BLaER1 treated with 17β-estradiol and CSF1 and Interleukin-3, amounts not matched to agents 10 nM and 100 nM (cell line): ENCODE data around the gene CHMP1A.

Experiments
- H3K27ac ChIP-seq, 11 experiments: shearing (Covaris generic); formaldehyde crosslinking; 2 replicates each; pipeline ENCODE4 v1.8.1; 2022
- H3K27me3 ChIP-seq, 11 experiments: shearing (Covaris generic); formaldehyde crosslinking; 2 replicates each; pipeline ENCODE4 v1.8.1; 2022
- H3K36me3 ChIP-seq, 11 experiments: shearing (Covaris generic); formaldehyde crosslinking; 2 replicates each; pipeline ENCODE4 v1.8.1; 2022
- H3K4me1 ChIP-seq, 10 experiments: shearing (Covaris generic); formaldehyde crosslinking; 2 replicates each; pipeline ENCODE4 v1.8.1; 2022
- H3K4me2 ChIP-seq, 11 experiments: shearing (Covaris generic); formaldehyde crosslinking; 2 replicates each; pipeline ENCODE4 v1.8.1; 2022
- H3K4me3 ChIP-seq, 10 experiments: shearing (Covaris generic); formaldehyde crosslinking; 2 replicates each; pipeline ENCODE4 v1.8.1; 2022
- H3K9ac ChIP-seq, 11 experiments: shearing (Covaris generic); formaldehyde crosslinking; 2 replicates each; pipeline ENCODE4 v1.8.1; 2022
- H3K9me3 ChIP-seq, 11 experiments: shearing (Covaris generic); formaldehyde crosslinking; replicated peaks in 1 of 11; 2 replicates each; pipeline ENCODE4 v1.8.1; 2022
- H4K20me1 ChIP-seq, 11 experiments: shearing (Covaris generic); formaldehyde crosslinking; 2 replicates each; pipeline ENCODE4 v1.8.1; 2022
- Cebpa-rat ChIP-seq, 11 experiments: shearing (Covaris generic); IDR thresholded peaks; 2 replicates each; pipeline ENCODE4 v1.8.1; 2022

CHMP1A gene

GRCh38 chr16:89633064-89633631 lies 24.4 kb downstream of the CHMP1A start:
- Histone ChIP-seq H3K9ac (no peak overlapping the region), H3K27me3 (peaks cover 0 to 13% (median 0%) of the 10 kb centered on the region in 11 experiments; a peak in 7 of 22 replicates), H3K4me2 (peak overlapping the region in 8 of 11 experiments; percentile 19 to 72 (median 54); a peak in 11 of 22 replicates), H3K4me3 (no peak overlapping the region), H4K20me1 (peaks cover 0 to 32% (median 4%) of the 10 kb centered on the region in 11 experiments; a peak in 7 of 22 replicates), H3K27ac (no peak overlapping the region), H3K36me3 (no peaks in the 10 kb centered on the region; a peak in 3 of 22 replicates), H3K4me1 (peaks cover 8 to 52% (median 35%) of the 10 kb centered on the region in 10 experiments; a peak in 19 of 20 replicates), H3K9me3 (peaks cover 4 to 27% (median 9%) of the 10 kb centered on the region in 11 experiments; a peak in 17 of 22 replicates)
- TF ChIP-seq Cebpa-rat (IDR thresholded peaks at IDR 0.05), result no peak

GRCh38 chr16:89629827-89630610 lies 27.5 kb downstream of the CHMP1A start:
- no peak overlapping the region for H3K4me3 ChIP-seq
- no peak overlapping the region for H3K27ac ChIP-seq
- H3K4me2 ChIP-seq, result peak overlapping the region in 3 of 11 experiments; percentile 10 to 26 (median 15); a peak in 3 of 22 replicates
- TF ChIP-seq Cebpa-rat (IDR thresholded peaks at IDR 0.05), result no peak
- H4K20me1 ChIP-seq, result peaks cover 0 to 14% (median 0%) of the 10 kb centered on the region in 11 experiments; a peak in 2 of 22 replicates
- peaks cover 0 to 21% (median 10%) of the 10 kb centered on the region in 10 experiments; a peak in 14 of 20 replicates for H3K4me1 ChIP-seq
- peaks cover 0 to 4% (median 0%) of the 10 kb centered on the region in 11 experiments; a peak in 3 of 22 replicates for H3K27me3 ChIP-seq
- H3K9me3 ChIP-seq, result peaks cover 4 to 21% (median 9%) of the 10 kb centered on the region in 11 experiments; a peak in 17 of 22 replicates
- H3K36me3 ChIP-seq, result peaks cover 0 to 6% (median 0%) of the 10 kb centered on the region in 11 experiments; a peak in 2 of 22 replicates
- H3K9ac ChIP-seq, result no peak overlapping the region

GRCh38 chr16:89624777-89625761 lies 32.4 kb downstream of the CHMP1A start:
- Histone ChIP-seq H3K36me3 (peaks cover 0 to 6% (median 0%) of the 10 kb centered on the region in 11 experiments; a peak in 3 of 22 replicates), H3K4me2 (no peak overlapping the region), H3K4me3 (no peak overlapping the region), H3K9ac (no peak overlapping the region), H3K4me1 (peaks cover 7 to 44% (median 23%) of the 10 kb centered on the region in 10 experiments), H3K9me3 (peaks cover 0 to 6% (median 0%) of the 10 kb centered on the region in 11 experiments; a peak in 6 of 22 replicates), H3K27me3 (peaks cover 0 to 8% (median 0%) of the 10 kb centered on the region in 11 experiments; a peak in 3 of 22 replicates), H3K27ac (no peak overlapping the region), H4K20me1 (peaks cover 0 to 20% (median 0%) of the 10 kb centered on the region in 11 experiments; a peak in 4 of 22 replicates)
- TF ChIP-seq Cebpa-rat (IDR thresholded peaks at IDR 0.05), result no peak

GRCh38 chr16:89623511-89624261 lies 33.8 kb downstream of the CHMP1A start:
- peaks cover 0 to 6% (median 0%) of the 10 kb centered on the region in 11 experiments; a peak in 3 of 22 replicates for H3K36me3 ChIP-seq
- no peak overlapping the region for H3K9ac ChIP-seq
- H3K27ac ChIP-seq, result no peak overlapping the region
- H3K27me3 ChIP-seq, result peaks cover 0 to 9% (median 0%) of the 10 kb centered on the region in 11 experiments; a peak in 3 of 22 replicates
- no peak for TF ChIP-seq Cebpa-rat (IDR thresholded peaks at IDR 0.05)
- H3K4me3 ChIP-seq, result no peak overlapping the region
- H3K9me3 ChIP-seq, result no peaks in the 10 kb centered on the region
- peak overlapping the region in 3 of 11 experiments; percentile 7 to 31 (median 21); a peak in 2 of 22 replicates for H3K4me2 ChIP-seq
- H3K4me1 ChIP-seq, result peaks cover 9 to 44% (median 27%) of the 10 kb centered on the region in 10 experiments
- H4K20me1 ChIP-seq, result peaks cover 0 to 21% (median 0%) of the 10 kb centered on the region in 11 experiments; a peak in 4 of 22 replicates

- Histone ChIP-seq H3K4me1 (peaks cover 15 to 62% (median 45%) of the 10 kb centered on the region in 10 experiments), H3K4me2 (peak overlapping the region in 6 of 11 experiments; percentile 69 to 88 (median 84); a peak in 10 of 22 replicates)
- no peak for TF ChIP-seq Cebpa-rat (IDR thresholded peaks at IDR 0.05)
Observed at GRCh38 chr16:89621698-89622409, 35.7 kb downstream of the CHMP1A start.

GRCh38 chr16:89621136-89621697 lies 36.3 kb downstream of the CHMP1A start:
- peaks cover 20 to 68% (median 51%) of the 10 kb centered on the region in 10 experiments for H3K4me1 ChIP-seq
- H3K9ac ChIP-seq, result peak overlapping the region in 6 of 11 experiments; percentile 2 to 54 (median 46); a peak in 9 of 22 replicates
- H3K4me3 ChIP-seq, result no peak overlapping the region
- peaks cover 0 to 17% (median 0%) of the 10 kb centered on the region in 11 experiments; a peak in 5 of 22 replicates for H3K27me3 ChIP-seq
- H4K20me1 ChIP-seq, result peaks cover 0 to 30% (median 0%) of the 10 kb centered on the region in 11 experiments; a peak in 5 of 22 replicates
- H3K9me3 ChIP-seq, result no peaks in the 10 kb centered on the region
- no peak for TF ChIP-seq Cebpa-rat (IDR thresholded peaks at IDR 0.05)
- peak overlapping the region in 3 of 11 experiments; percentile 44 to 60 (median 48); a peak in 2 of 22 replicates for H3K27ac ChIP-seq
- peaks cover 0 to 6% (median 0%) of the 10 kb centered on the region in 11 experiments; a peak in 3 of 22 replicates for H3K36me3 ChIP-seq
- peak overlapping the region in 9 of 11 experiments; percentile 67 to 88 (median 73); a peak in 18 of 22 replicates for H3K4me2 ChIP-seq

More at GRCh38 chr16:89621698-89622409, 35.7 kb downstream of the CHMP1A start:
- H3K4me3 ChIP-seq, result no peak overlapping the region
- peaks cover 0 to 6% (median 0%) of the 10 kb centered on the region in 11 experiments; a peak in 3 of 22 replicates for H3K36me3 ChIP-seq
- no peak overlapping the region for H3K27ac ChIP-seq
- peaks cover 0 to 28% (median 0%) of the 10 kb centered on the region in 11 experiments; a peak in 4 of 22 replicates for H4K20me1 ChIP-seq
- H3K9ac ChIP-seq, result no peak overlapping the region
- H3K27me3 ChIP-seq, result peaks cover 0 to 11% (median 0%) of the 10 kb centered on the region in 11 experiments; a peak in 4 of 22 replicates
- H3K9me3 ChIP-seq, result no peaks in the 10 kb centered on the region
